Measurements from ENCODE around the gene CAMTA1.

Gene CAMTA1

GRCh38 chr1:7578206-7578605 is 793.0 kb downstream of the CAMTA1 start:
- DNase-seq = no peak

GRCh38 chr1:7579016-7579415 is 793.8 kb downstream of the CAMTA1 start:
- DNase-seq = no peak

- no peak for DNase-seq
These were observed 794.9 kb downstream of the CAMTA1 start for GRCh38 chr1:7579831-7580804.

- peak; percentile 7 for DNase-seq
These were observed 795.9 kb downstream of the CAMTA1 start for GRCh38 chr1:7580923-7581753.

- DNase-seq = no peak
These were observed 796.7 kb downstream of the CAMTA1 start for GRCh38 chr1:7581754-7582459.

GRCh38 chr1:7582460-7582972 is 797.3 kb downstream of the CAMTA1 start:
- no peak for DNase-seq

- DNase-seq = no peak
These were observed 798.2 kb downstream of the CAMTA1 start for GRCh38 chr1:7583291-7584096.

GRCh38 chr1:7584157-7584556 is 798.9 kb downstream of the CAMTA1 start:
- no peak for DNase-seq

GRCh38 chr1:7584643-7585042 is 799.4 kb downstream of the CAMTA1 start:
- DNase-seq = no peak

GRCh38 chr1:7585216-7585907 is 800.1 kb downstream of the CAMTA1 start:
- no peak for DNase-seq

GRCh38 chr1:7586031-7586941 is 801.0 kb downstream of the CAMTA1 start:
- no peak for DNase-seq

GRCh38 chr1:7587108-7587772 is 802.0 kb downstream of the CAMTA1 start:
- DNase-seq = no peak

GRCh38 chr1:7587773-7588456 is 802.7 kb downstream of the CAMTA1 start:
- no peak for DNase-seq

- no peak for DNase-seq
These were observed 803.2 kb downstream of the CAMTA1 start for GRCh38 chr1:7588457-7588827.

- no peak for DNase-seq
These were observed 804.0 kb downstream of the CAMTA1 start for GRCh38 chr1:7589080-7589735.

- no peak for DNase-seq
These were observed 804.6 kb downstream of the CAMTA1 start for GRCh38 chr1:7589774-7590425.

- no peak for DNase-seq
These were observed 805.2 kb downstream of the CAMTA1 start for GRCh38 chr1:7590426-7590790.

GRCh38 chr1:7591565-7591964 is 806.3 kb downstream of the CAMTA1 start:
- DNase-seq = no peak
